ENCODE results near the gene LYSMD4. TPM values are rescaled to one million over a fixed set of nuclear protein-coding genes. Genes with fewer than 3 reads are reported as not detected.

Gene LYSMD4
- total RNA-seq, 4 donors from 2014 or later: 6.5 to 26.8 (median 13.3) TPM

GRCh38 chr15:99707473-99708270 is 25.6 kb downstream of the LYSMD4 start:
- Histone ChIP-seq H3K4me3 (no peak overlapping the region), H3K4me1 (peaks cover 7 to 11% of the 10 kb centered on the region in 2 donors)

GRCh38 chr15:99706557-99707303 is 26.5 kb downstream of the LYSMD4 start:
- Histone ChIP-seq H3K27me3 (no peaks in the 10 kb centered on the region), H3K36me3 (no peaks in the 10 kb centered on the region), H3K9me3 (no peaks in the 10 kb centered on the region), H3K27ac (peak overlapping the region; percentile 76 to 98), H3K4me3 (no peak overlapping the region), H3K4me1 (peaks cover 7 to 11% of the 10 kb centered on the region in 2 donors)
- no peak for TF ChIP-seq POLR2A (IDR thresholded peaks at IDR 0.05)
- intact Hi-C loops (cut with DNase I; ENCODE audit: low total_unique reads): loop anchor here (10.0 kb wide), 1 partner anchor 142 kb away; the partner anchor contains the start of gene MEF2A
- no peak for DNase-seq

More at GRCh38 chr15:99707473-99708270, 25.6 kb downstream of the LYSMD4 start:
- Histone ChIP-seq H3K9me3 (no peaks in the 10 kb centered on the region), H3K27me3 (no peaks in the 10 kb centered on the region), H3K36me3 (no peaks in the 10 kb centered on the region), H3K27ac (peak overlapping the region; percentile 76 to 98)
- DNase-seq: no peak
- intact Hi-C loops (cut with DNase I; ENCODE audit: low total_unique reads): loop anchor here (10.0 kb wide), 1 partner anchor 143 kb away; the partner anchor contains the start of gene MEF2A
- TF ChIP-seq POLR2A (IDR thresholded peaks at IDR 0.05): no peak
- no peak for TF ChIP-seq CTCF (IDR thresholded peaks at IDR 0.05)

- peak overlapping the region; percentile 91 to 98 for H3K27ac ChIP-seq
- intact Hi-C loops (cut with DNase I; ENCODE audit: low total_unique reads): loop anchor here (10.0 kb wide), 1 partner anchor 140 kb away; the partner anchor contains the start of gene MEF2A
These were observed 28.8 kb downstream of the LYSMD4 start for GRCh38 chr15:99704444-99704838.

GRCh38 chr15:99703603-99704443 is 29.4 kb downstream of the LYSMD4 start:
- Histone ChIP-seq H3K4me3 (no peak overlapping the region), H3K27ac (peak overlapping the region; percentile 91 to 98), H3K4me1 (peaks cover 0 to 11% of the 10 kb centered on the region in 2 donors), H3K36me3 (no peaks in the 10 kb centered on the region), H3K9me3 (no peaks in the 10 kb centered on the region), H3K27me3 (no peaks in the 10 kb centered on the region)
- TF ChIP-seq CTCF (IDR thresholded peaks at IDR 0.05): peak; percentile 43 to 88 (median 72)
- no peak for TF ChIP-seq POLR2A (IDR thresholded peaks at IDR 0.05)
- DNase-seq: peak in 1 of 2 donors; percentile 60
- intact Hi-C loops (cut with DNase I; ENCODE audit: low total_unique reads): loop anchor here (10.0 kb wide), 1 partner anchor 139 kb away; the partner anchor contains the start of gene MEF2A

More at GRCh38 chr15:99704444-99704838, 28.8 kb downstream of the LYSMD4 start:
- Histone ChIP-seq H3K27me3 (no peaks in the 10 kb centered on the region), H3K9me3 (no peaks in the 10 kb centered on the region), H3K4me3 (no peak overlapping the region), H3K36me3 (no peaks in the 10 kb centered on the region), H3K4me1 (peaks cover 0 to 11% of the 10 kb centered on the region in 2 donors)
- TF ChIP-seq CTCF (IDR thresholded peaks at IDR 0.05) (peak; percentile 62 to 93 (median 79)), POLR2A (IDR thresholded peaks at IDR 0.05) (no peak)
- peak in 1 of 2 donors; percentile 68 for DNase-seq

Data from uterus (tissue), 4 donors.